Anterior cingulate cortex (tissue), 58 donors: ENCODE results near the gene TMEM167A.
A peak's percentile ranks its signal among the peaks of the same experiment; 100 is the strongest.
"Not testable (repeated sequence)": the region's sequence is repeated elsewhere in the genome, so short reads cannot be mapped to it uniquely, and the experiment has no call there.

Experiments
- DNase-seq, 58 donors: peaks; one replicate each; lab custom pipeline; 2025; lab: John Stamatoyannopoulos, UW

The TMEM167A gene

GRCh38 chr5:83092619-83093018 is 15.4 kb upstream of the TMEM167A start:
- no peak for DNase-seq

- no peak for DNase-seq
These were observed 13.0 kb upstream of the TMEM167A start for GRCh38 chr5:83090169-83090568.

GRCh38 chr5:83085106-83085505 is 7.9 kb upstream of the TMEM167A start:
- DNase-seq, result no peak

- no peak for DNase-seq
These were observed 7.1 kb upstream of the TMEM167A start for GRCh38 chr5:83084336-83084735.

GRCh38 chr5:83082750-83083149 is 5.6 kb upstream of the TMEM167A start:
- DNase-seq, result no peak

GRCh38 chr5:83077662-83078261 is 568 bp upstream of the TMEM167A start:
- DNase-seq, result peak in 8 of 58 donors; percentile 18 to 76 (median 38)

- no peak for DNase-seq
These were observed 4.2 kb downstream of the TMEM167A start for GRCh38 chr5:83072966-83073365.

- no peak for DNase-seq
These were observed 5.7 kb downstream of the TMEM167A start for GRCh38 chr5:83071286-83072051.

GRCh38 chr5:83069096-83069799 is 7.9 kb downstream of the TMEM167A start:
- no peak for DNase-seq

GRCh38 chr5:83067377-83067776 is 9.8 kb downstream of the TMEM167A start:
- DNase-seq, result not testable (repeated sequence)

- DNase-seq, result no peak
These were observed 10.6 kb downstream of the TMEM167A start for GRCh38 chr5:83066548-83067110.

- DNase-seq, result no peak
These were observed 17.9 kb downstream of the TMEM167A start for GRCh38 chr5:83059341-83059740.

- no peak for DNase-seq
These were observed 18.5 kb downstream of the TMEM167A start for GRCh38 chr5:83058726-83059125.

- no peak for DNase-seq
These were observed 22.0 kb downstream of the TMEM167A start for GRCh38 chr5:83055166-83055565.

GRCh38 chr5:83050723-83051340 is 26.4 kb downstream of the TMEM167A start:
- DNase-seq, result no peak

- no peak for DNase-seq
These were observed 27.8 kb downstream of the TMEM167A start for GRCh38 chr5:83049370-83049885.

- no peak for DNase-seq
These were observed 28.4 kb downstream of the TMEM167A start for GRCh38 chr5:83048811-83049210.

- DNase-seq, result no peak
These were observed 28.9 kb downstream of the TMEM167A start for GRCh38 chr5:83048277-83048676.

- no peak for DNase-seq
These were observed 32.3 kb downstream of the TMEM167A start for GRCh38 chr5:83044926-83045325.

GRCh38 chr5:83042507-83042906 is 34.7 kb downstream of the TMEM167A start:
- no peak for DNase-seq

GRCh38 chr5:83038924-83039323 is 38.3 kb downstream of the TMEM167A start:
- DNase-seq, result no peak
